Left forelimb (tissue), 1 donor: ENCODE data around the gene USP34.
"Not testable (repeated sequence)": the region's sequence is repeated elsewhere in the genome, so short reads cannot be mapped to it uniquely, and the experiment has no call there.

Experiments
- DNase-seq: peaks from one replicate; pipeline ENCODE4 v3.0.0-alpha.2; 2018; ENCODE audit warnings: low spot score

USP34 gene

GRCh38 chr2:61247204-61247812 is 223.6 kb downstream of the USP34 start:
- DNase-seq, result no peak

- DNase-seq, result no peak
These were observed 226.2 kb downstream of the USP34 start for GRCh38 chr2:61244694-61245093.

- no peak for DNase-seq
These were observed 229.6 kb downstream of the USP34 start for GRCh38 chr2:61241266-61241665.

- DNase-seq, result no peak
These were observed 232.5 kb downstream of the USP34 start for GRCh38 chr2:61238219-61239012.

GRCh38 chr2:61235716-61236115 is 235.2 kb downstream of the USP34 start:
- no peak for DNase-seq

- no peak for DNase-seq
These were observed 237.3 kb downstream of the USP34 start for GRCh38 chr2:61233581-61233980.

- no peak for DNase-seq
These were observed 241.0 kb downstream of the USP34 start for GRCh38 chr2:61229936-61230335.

- DNase-seq, result no peak
These were observed 248.3 kb downstream of the USP34 start for GRCh38 chr2:61222567-61222966.

- DNase-seq, result no peak
These were observed 249.1 kb downstream of the USP34 start for GRCh38 chr2:61221819-61222218.

GRCh38 chr2:61220768-61221167 is 250.1 kb downstream of the USP34 start:
- DNase-seq, result no peak

GRCh38 chr2:61218817-61219170 is 252.1 kb downstream of the USP34 start:
- no peak for DNase-seq

- DNase-seq, result no peak
These were observed 252.6 kb downstream of the USP34 start for GRCh38 chr2:61218076-61218816.

- no peak for DNase-seq
These were observed 256.7 kb downstream of the USP34 start for GRCh38 chr2:61214171-61214570.

GRCh38 chr2:61210332-61210981 is 260.4 kb downstream of the USP34 start:
- DNase-seq, result no peak

GRCh38 chr2:61205132-61205531 is 265.8 kb downstream of the USP34 start:
- no peak for DNase-seq

GRCh38 chr2:61196671-61197070 is 274.2 kb downstream of the USP34 start:
- no peak for DNase-seq

GRCh38 chr2:61194646-61195045 is 276.2 kb downstream of the USP34 start:
- DNase-seq, result not testable (repeated sequence)

GRCh38 chr2:61193670-61194561 is 277.0 kb downstream of the USP34 start:
- no peak for DNase-seq

GRCh38 chr2:61187085-61187484 is 283.8 kb downstream of the USP34 start:
- DNase-seq, result no peak

GRCh38 chr2:61185231-61185728 is 285.6 kb downstream of the USP34 start:
- no peak for DNase-seq

GRCh38 chr2:61184263-61184662 is 286.6 kb downstream of the USP34 start:
- DNase-seq, result no peak
